Liver (tissue), 3 donors: Measurements from ENCODE around the gene FOXA3.

Experiments used
- FOXA1 ChIP-seq: IDR thresholded peaks from 2 replicates; pipeline ENCODE4 v1.6.1; 2016; ENCODE audit warnings: antibody characterized with exemption
- RAD21 ChIP-seq, 2 donors: IDR thresholded peaks; 2 replicates each; pipeline ENCODE4 v1.6.1; 2016; ENCODE audit warnings: antibody characterized with exemption in 2 of 2, mild to moderate bottlenecking in 2 of 2
- RXRA ChIP-seq, 2 donors: IDR thresholded peaks; 2 replicates each; pipeline ENCODE4 v1.6.1; 2017 to 2018; ENCODE audit warnings: antibody characterized with exemption in 2 of 2, mild to moderate bottlenecking in 1 of 2
- TF ChIP-seq, protein P1 (sequence below): fragments of 150-350 bp; IDR thresholded peaks from 2 replicates; pipeline ENCODE4 v1.5.1; 2017; ENCODE audit warnings: improper control_type of control experiment, low read depth, low read length; ENCODE audit not compliant: missing input control
- TF ChIP-seq, protein P2 (sequence below): IDR thresholded peaks from 2 replicates; pipeline ENCODE4 v1.6.1; 2016; ENCODE audit warnings: antibody characterized with exemption
- TF ChIP-seq, protein P3 (sequence below): IDR thresholded peaks from 2 replicates; pipeline ENCODE4 v1.6.1; 2016; ENCODE audit warnings: antibody characterized with exemption, mild to moderate bottlenecking
- donor health status: healthy.
- donor health status: healthy.

DNA sequence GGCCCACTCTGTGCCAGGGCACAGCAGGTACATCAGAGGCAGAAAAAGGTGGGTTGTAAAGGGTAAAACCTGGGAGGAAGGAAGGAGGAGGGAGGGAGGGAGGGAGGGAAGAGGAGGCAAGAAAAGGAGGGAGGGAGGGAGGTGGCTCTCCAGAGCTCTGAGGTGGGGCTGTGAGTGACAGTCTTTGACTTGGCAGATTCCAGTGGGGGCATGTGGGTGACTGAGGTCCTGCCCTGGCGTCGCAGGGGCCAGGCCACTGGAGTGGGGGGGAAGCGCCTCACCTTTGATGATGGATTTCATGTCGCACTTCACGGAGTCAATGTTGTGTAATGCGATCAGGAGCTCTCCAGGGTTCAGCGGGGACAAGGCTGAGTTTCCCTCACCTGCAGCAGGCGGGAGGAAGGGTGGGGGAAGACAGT, 43.0 kb upstream of the FOXA3 start:
- TF ChIP-seq, protein P1, sequence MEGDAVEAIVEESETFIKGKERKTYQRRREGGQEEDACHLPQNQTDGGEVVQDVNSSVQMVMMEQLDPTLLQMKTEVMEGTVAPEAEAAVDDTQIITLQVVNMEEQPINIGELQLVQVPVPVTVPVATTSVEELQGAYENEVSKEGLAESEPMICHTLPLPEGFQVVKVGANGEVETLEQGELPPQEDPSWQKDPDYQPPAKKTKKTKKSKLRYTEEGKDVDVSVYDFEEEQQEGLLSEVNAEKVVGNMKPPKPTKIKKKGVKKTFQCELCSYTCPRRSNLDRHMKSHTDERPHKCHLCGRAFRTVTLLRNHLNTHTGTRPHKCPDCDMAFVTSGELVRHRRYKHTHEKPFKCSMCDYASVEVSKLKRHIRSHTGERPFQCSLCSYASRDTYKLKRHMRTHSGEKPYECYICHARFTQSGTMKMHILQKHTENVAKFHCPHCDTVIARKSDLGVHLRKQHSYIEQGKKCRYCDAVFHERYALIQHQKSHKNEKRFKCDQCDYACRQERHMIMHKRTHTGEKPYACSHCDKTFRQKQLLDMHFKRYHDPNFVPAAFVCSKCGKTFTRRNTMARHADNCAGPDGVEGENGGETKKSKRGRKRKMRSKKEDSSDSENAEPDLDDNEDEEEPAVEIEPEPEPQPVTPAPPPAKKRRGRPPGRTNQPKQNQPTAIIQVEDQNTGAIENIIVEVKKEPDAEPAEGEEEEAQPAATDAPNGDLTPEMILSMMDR, result no peak
- TF ChIP-seq, protein P2, sequence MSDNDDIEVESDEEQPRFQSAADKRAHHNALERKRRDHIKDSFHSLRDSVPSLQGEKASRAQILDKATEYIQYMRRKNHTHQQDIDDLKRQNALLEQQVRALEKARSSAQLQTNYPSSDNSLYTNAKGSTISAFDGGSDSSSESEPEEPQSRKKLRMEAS, result no peak
- no peak for TF ChIP-seq RAD21 (IDR thresholded peaks at IDR 0.05)
- TF ChIP-seq FOXA1, result no peak
- TF ChIP-seq, protein P3, sequence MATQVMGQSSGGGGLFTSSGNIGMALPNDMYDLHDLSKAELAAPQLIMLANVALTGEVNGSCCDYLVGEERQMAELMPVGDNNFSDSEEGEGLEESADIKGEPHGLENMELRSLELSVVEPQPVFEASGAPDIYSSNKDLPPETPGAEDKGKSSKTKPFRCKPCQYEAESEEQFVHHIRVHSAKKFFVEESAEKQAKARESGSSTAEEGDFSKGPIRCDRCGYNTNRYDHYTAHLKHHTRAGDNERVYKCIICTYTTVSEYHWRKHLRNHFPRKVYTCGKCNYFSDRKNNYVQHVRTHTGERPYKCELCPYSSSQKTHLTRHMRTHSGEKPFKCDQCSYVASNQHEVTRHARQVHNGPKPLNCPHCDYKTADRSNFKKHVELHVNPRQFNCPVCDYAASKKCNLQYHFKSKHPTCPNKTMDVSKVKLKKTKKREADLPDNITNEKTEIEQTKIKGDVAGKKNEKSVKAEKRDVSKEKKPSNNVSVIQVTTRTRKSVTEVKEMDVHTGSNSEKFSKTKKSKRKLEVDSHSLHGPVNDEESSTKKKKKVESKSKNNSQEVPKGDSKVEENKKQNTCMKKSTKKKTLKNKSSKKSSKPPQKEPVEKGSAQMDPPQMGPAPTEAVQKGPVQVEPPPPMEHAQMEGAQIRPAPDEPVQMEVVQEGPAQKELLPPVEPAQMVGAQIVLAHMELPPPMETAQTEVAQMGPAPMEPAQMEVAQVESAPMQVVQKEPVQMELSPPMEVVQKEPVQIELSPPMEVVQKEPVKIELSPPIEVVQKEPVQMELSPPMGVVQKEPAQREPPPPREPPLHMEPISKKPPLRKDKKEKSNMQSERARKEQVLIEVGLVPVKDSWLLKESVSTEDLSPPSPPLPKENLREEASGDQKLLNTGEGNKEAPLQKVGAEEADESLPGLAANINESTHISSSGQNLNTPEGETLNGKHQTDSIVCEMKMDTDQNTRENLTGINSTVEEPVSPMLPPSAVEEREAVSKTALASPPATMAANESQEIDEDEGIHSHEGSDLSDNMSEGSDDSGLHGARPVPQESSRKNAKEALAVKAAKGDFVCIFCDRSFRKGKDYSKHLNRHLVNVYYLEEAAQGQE, result no peak
- TF ChIP-seq RXRA (IDR thresholded peaks at IDR 0.05), result no peak
